Activated T-cell treated with anti-CD3 and anti-CD28 coated beads, Interleukin-2, amount 50 U/mL, for 24 hours (primary cell): ENCODE data around the gene SLC66A2.
A peak's percentile ranks its signal among the peaks of the same experiment; 100 is the strongest.

ENCODE experiments used
- DNase-seq: peaks from one replicate; pipeline ENCODE4 v3.0.0-alpha.2; 2020
- H3K27ac Mint-ChIP-seq: 2 replicates; pipeline ENCODE4 v1.8.0; 2020; ENCODE audit warnings: mild to moderate bottlenecking, mixed read lengths
- H3K27me3 Mint-ChIP-seq: 2 replicates; pipeline ENCODE4 v1.8.0; 2020; ENCODE audit warnings: mixed read lengths
- H3K36me3 Mint-ChIP-seq: 2 replicates; pipeline ENCODE4 v1.8.0; 2020; ENCODE audit warnings: low read depth, mixed read lengths
- H3K4me1 Mint-ChIP-seq: 2 replicates; pipeline ENCODE4 v1.8.0; 2020; ENCODE audit warnings: low read depth, mixed read lengths
- H3K4me3 Mint-ChIP-seq: 2 replicates; pipeline ENCODE4 v1.8.0; 2020; ENCODE audit warnings: mild to moderate bottlenecking, moderate library complexity, mixed read lengths
- H3K9me3 Mint-ChIP-seq: 2 replicates; pipeline ENCODE4 v1.8.0; 2020; ENCODE audit warnings: mixed read lengths

SLC66A2 gene

DNA sequence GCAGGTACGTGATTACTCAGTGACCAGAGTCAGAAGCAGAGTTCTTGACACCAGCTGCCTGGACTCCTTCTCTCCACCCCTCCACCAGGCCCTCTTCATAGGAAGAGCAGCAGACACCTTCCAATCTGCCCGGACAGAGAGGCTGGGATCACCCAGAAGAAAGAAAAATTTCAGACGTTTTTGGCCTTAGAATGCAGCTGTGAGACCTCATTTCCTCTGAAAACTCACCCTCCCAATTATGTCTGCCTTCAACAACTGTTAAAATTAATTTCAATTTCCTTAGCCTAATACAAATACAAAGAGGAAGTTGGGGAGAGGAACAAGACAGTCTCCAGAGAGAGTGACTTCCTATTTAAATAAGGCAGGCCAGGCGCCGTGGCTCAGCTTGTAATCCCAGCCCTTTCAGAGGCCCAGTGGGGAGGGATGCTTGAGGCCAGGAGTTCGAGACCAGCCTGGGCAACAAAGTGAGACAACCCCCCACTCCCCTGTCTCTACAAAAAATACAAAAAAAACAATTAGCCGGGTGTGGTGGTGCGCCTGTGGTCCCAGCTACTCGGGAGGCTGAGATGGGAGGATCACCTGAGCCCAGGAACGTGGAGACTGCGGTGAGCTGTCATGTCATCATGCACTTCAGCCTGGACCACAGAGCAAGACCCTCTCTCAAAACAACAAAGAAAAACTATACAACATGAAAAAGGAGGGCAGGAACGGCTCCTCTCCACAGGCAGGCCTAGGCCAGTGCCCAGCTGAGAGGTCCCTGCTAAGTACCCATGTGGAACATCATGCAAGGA, 1.6 kb downstream of the SLC66A2 start:
- Mint-ChIP-seq H3K9me3 (no peaks in the 10 kb centered on the region), H3K27ac (peak overlapping the region; percentile 70), H3K27me3 (no peaks in the 10 kb centered on the region), H3K4me1 (peaks cover 48% of the 10 kb centered on the region), H3K36me3 (peaks cover 31% of the 10 kb centered on the region), H3K4me3 (peak overlapping the region; percentile 83)
- DNase-seq = no peak

DNA sequence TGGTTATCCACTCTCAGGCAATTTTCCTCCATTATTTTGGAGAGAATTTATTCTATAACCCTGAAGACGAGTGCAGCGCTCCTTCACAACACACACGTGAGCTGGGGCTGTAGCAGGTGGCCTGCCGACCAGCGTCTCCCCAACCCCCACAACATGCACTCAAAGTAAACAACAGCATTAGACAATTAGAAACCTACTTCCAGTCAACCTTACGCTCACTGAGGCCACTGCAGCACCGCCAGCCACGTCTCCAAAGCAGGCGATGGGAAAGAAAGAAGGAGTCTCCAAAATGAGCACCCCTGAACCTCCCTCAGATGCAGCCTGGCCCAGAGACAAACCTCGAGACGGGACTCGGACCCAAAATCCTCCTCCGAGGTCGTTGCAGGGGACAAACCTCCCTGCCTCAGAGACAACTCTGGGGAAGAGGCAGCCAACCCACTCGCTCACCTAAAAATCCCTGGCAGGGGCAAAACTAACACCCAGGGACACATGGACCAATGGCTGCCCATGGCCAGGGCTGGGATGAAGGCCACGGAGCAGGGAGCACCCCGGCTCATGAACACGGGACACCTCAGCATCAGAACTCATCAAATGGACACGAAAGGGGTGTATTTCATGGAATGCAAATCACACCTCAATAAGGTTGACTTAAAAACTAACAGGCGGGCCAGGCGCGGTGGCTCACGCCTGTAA, 2.6 kb downstream of the SLC66A2 start:
- peak overlapping the region; percentile 83 for H3K4me3 Mint-ChIP-seq
- H3K36me3 Mint-ChIP-seq = peaks cover 31% of the 10 kb centered on the region
- DNase-seq = no peak
- no peak overlapping the region for H3K27ac Mint-ChIP-seq
- H3K4me1 Mint-ChIP-seq = peaks cover 56% of the 10 kb centered on the region
- H3K27me3 Mint-ChIP-seq = no peaks in the 10 kb centered on the region
- H3K9me3 Mint-ChIP-seq = no peaks in the 10 kb centered on the region

DNA sequence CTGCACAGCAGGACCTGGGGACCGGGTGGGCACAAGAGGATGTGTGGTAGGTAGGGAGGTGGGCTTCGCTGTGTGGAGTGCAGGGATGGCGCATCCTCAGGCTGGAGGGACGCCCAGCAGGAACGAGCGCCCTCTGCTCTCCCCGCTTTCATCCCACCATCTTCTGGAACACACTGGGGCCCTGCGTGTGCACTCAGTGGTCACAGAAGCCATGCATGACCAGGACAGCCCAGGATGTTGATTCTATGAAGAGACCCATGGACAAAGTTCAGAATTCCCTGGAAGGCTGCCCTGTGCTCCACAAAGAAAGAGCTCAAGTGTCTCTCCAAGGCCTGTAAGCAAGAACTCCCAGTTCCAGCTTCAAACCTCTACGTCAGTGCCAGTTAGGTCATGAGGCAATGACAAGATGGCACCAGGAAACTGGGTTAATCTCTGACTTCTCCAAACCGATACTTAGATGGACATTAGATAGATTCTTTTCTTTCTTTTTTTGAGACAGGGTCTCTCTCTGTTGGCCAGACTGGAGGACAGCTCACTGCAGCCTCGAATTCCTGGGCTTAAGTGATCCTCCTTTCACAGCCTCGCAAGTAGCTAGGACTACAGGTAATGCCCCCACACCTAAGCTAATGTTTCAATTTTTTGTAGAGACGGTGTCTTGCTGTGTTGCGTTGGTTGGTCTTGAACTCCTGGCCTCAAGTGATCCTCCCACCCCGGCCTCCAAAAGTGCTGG, 3.4 kb downstream of the SLC66A2 start:
- Mint-ChIP-seq H3K9me3 (no peaks in the 10 kb centered on the region), H3K27me3 (no peaks in the 10 kb centered on the region), H3K27ac (no peak overlapping the region), H3K4me3 (no peak overlapping the region), H3K4me1 (peaks cover 58% of the 10 kb centered on the region), H3K36me3 (peaks cover 34% of the 10 kb centered on the region)
- no peak for DNase-seq

DNA sequence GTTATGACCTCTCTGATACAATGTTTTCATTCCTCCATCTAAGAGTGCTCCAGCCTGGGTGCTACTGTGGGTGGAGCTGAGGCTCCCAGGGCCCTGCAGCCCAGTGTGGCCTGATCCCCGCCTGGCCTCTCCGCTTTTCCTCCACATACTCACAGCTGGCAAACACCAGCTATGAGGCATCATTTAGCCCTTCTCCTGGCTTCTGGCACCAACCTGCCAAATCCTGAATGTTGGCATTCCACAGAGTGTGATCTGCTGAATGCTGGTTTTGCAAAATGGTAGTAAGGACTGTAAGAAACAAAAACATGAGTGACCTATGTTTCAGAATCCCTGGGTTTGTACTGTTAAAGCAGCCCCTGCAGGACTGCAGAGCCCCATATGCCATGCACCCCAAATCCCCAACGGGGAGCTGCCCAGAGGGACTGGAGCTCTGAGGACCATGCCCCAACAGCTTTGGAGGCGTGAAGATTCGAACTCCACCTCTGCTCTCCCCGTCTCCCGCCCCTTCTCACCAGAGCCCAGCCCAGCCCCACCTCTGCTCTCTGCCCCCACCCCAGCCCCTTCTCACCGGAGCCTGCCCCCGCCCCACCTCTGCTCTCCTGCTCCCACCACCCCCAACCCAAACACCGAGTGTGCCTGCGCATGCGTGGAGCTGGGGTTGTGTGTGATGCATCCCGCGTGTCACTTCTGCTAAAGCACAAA, 4.2 kb downstream of the SLC66A2 start:
- Mint-ChIP-seq H3K36me3 (peaks cover 43% of the 10 kb centered on the region), H3K9me3 (no peaks in the 10 kb centered on the region), H3K27ac (no peak overlapping the region), H3K4me1 (peaks cover 62% of the 10 kb centered on the region), H3K27me3 (no peaks in the 10 kb centered on the region), H3K4me3 (no peak overlapping the region)
- no peak for DNase-seq

DNA sequence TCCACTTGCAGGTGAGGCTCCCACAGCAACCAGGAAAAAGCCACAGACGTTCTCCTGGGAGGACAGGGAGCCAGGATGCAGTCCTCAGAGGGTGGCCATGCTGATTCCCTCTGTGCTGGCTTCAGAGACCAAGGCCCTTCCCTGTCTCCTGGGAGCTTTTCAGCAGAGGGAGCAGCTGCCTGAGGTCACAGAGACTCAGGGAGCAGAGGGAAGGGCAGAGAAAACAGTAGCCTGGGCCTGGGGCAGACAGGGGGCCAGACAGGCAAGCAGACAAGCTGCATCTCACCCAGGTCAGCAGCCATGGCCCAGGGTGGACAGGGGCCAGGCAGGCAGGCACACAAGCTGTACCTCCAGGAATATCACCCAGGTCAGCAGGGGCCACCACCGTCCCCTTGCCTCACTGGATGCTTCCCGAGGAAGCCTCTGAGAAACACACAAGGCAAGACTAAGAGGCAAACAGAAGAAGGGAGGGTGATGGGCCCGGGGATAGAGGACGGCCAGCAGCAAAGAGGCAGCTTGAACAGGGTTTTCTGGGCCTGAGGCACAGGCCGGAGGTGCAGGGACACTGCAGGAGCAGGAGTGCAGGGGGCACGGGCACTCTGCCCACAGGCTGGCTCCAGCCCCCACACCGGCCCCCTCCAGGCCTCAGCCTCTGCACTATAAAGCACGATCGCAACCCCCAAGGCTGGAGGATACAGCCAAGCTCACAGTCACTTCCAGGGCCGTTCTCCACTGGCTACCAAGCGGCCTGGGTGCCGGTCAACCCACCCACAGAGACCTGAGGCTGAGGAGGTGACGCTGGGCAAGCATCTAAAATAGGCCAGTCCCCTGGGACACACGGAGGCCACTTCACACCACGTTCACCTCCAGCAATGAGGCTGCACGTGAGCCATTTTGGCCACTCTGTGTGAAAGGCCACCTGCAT, 6.1 kb downstream of the SLC66A2 start:
- Mint-ChIP-seq H3K9me3 (no peaks in the 10 kb centered on the region), H3K4me3 (no peak overlapping the region), H3K4me1 (peaks cover 60% of the 10 kb centered on the region), H3K27me3 (no peaks in the 10 kb centered on the region), H3K36me3 (peaks cover 58% of the 10 kb centered on the region), H3K27ac (no peak overlapping the region)
- no peak for DNase-seq

DNA sequence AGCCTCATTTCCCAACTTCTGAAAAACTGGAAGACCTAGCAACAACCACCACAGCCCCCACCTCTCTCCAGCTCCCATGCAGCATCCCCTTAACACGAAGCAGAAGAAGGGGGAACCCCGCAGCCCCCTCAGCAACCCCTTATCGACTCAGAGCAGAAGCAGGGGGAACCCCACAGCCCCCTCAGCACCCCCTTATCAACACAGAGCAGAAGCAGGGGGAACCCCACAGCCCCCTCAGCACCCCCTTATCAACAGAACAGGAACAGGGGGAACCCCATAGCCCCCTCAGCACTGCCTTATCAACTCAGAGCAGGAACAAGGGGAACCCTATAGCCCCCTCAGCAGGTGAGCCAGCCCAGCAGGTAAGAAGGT, 6.7 kb downstream of the SLC66A2 start:
- H3K9me3 Mint-ChIP-seq = no peaks in the 10 kb centered on the region
- H3K27ac Mint-ChIP-seq = peak overlapping the region; percentile 75
- no peak overlapping the region for H3K4me3 Mint-ChIP-seq
- H3K36me3 Mint-ChIP-seq = peaks cover 59% of the 10 kb centered on the region
- no peak for DNase-seq
- H3K27me3 Mint-ChIP-seq = no peaks in the 10 kb centered on the region
- H3K4me1 Mint-ChIP-seq = peaks cover 54% of the 10 kb centered on the region

DNA sequence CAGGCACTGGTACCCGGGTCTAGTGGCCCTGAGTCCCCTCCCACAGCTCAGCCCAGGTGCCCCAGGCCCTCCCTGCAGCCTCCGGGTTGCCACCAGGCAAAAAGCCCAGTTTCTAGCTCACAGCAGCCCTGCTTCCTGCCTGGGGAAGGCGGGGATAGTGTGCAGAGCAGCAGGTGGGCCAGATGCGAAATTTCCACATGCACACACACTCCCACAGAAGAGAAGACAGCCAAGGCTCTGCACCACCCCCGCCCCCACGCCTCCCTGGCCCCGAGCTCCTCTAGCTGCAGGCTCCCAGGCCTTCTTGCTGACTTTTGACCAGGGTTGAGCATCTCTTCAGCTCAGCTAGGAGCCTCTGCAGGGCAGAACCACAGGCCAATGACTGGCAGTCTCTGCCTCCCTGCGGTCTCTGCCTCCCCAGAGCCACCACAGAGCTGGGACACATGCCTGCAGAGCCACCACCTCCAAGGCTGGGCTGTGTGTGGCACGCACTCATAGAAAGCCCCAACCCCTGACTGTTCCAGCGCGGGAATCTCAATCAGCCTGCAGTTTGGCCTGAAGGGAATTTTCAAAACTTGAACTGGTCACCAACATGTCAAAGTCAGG, 7.2 kb downstream of the SLC66A2 start:
- no peaks in the 10 kb centered on the region for H3K9me3 Mint-ChIP-seq
- H3K27ac Mint-ChIP-seq = peak overlapping the region; percentile 75
- H3K4me3 Mint-ChIP-seq = no peak overlapping the region
- H3K36me3 Mint-ChIP-seq = peaks cover 59% of the 10 kb centered on the region
- peaks cover 51% of the 10 kb centered on the region for H3K4me1 Mint-ChIP-seq
- H3K27me3 Mint-ChIP-seq = no peaks in the 10 kb centered on the region
- no peak for DNase-seq

DNA sequence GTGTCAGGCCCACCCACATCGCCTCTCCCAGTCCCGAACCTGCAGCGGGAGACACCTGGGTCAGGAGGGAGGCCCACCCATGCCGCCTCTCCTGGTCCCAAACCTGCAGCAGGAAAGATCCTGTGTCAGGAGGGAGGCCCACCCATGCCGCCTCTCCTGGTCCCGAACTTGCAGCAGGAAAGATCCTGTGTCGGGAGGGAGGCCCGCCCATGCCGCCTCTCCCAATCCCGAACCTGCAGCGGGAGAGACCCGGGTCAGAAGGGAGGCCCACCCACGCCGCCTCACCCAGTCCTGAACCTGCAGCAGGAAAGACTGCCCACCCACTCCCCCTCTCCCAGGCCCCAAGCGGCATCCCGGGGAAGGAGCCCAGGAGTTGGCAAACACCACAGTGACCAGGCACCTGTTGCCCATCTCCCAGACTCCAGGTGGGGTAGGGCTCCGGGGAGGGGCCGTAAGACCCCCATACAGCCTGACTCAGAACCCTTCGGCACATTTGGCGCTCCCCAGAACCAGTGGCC, 7.8 kb downstream of the SLC66A2 start:
- Mint-ChIP-seq H3K9me3 (no peaks in the 10 kb centered on the region), H3K27ac (no peak overlapping the region), H3K4me1 (peaks cover 45% of the 10 kb centered on the region), H3K36me3 (peaks cover 59% of the 10 kb centered on the region), H3K4me3 (no peak overlapping the region), H3K27me3 (no peaks in the 10 kb centered on the region)
- DNase-seq = peak; percentile 28

DNA sequence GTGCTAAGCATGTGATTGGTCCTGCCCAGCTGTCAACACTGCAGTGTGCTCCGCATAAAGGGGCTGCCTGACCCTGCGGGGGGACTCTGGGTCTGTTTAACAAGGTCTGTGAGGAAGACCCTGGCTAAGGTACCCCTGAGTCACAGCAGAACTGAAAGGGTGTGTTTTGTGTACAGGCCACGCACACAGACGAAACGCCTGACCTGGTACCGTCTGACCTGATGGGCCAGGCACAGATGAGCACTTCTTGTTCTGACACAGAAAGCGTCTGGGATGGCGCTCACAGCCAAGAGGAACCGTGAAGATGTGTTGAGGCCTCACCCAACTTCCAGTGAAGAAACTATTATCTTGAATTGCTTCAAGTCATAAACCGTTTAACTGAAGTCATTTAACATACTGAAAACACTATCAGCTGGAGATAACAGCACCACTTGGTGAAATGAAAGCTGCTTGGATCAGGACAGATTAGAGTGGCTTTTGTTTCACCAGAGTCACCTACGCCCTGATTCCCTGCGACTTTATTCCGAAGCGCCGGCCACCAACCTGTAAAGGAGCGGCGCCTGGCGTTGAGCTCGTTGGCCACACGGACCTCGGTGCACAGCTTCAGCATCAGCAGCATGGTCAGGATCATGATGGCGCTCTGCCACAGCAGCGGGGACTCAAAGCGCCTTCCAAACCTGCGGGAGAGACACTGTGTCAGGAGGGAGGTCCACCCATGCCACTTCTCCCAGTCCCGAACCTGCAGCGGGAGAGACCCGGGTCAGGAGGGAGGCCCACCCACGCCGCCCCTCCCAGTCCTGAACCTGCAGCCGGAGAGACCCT, 8.5 kb downstream of the SLC66A2 start:
- Mint-ChIP-seq H3K9me3 (no peaks in the 10 kb centered on the region), H3K27me3 (no peaks in the 10 kb centered on the region), H3K36me3 (peaks cover 63% of the 10 kb centered on the region), H3K27ac (no peak overlapping the region), H3K4me1 (peaks cover 39% of the 10 kb centered on the region), H3K4me3 (no peak overlapping the region)
- peak; percentile 22 for DNase-seq

DNA sequence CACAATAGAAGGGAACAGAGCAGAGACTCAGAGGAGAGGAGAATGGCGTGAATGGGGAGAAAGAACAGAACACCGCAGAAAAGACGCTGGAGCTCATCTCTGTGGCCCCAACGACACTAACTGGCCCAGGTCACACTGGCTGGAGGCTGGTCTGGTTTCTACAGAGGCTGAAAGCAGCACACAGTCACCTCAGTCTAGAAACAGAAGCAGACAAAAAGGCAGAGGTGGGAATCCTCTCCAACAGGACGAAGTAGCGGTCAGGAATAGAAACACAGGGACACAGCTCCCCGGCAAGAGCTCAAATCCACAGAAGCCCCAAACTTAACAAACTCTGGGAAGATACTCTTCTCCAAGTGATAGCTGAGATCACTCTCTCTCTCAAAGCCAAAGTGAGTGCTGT, 9.2 kb downstream of the SLC66A2 start:
- no peaks in the 10 kb centered on the region for H3K27me3 Mint-ChIP-seq
- no peak for DNase-seq
- H3K36me3 Mint-ChIP-seq = peaks cover 70% of the 10 kb centered on the region
- H3K9me3 Mint-ChIP-seq = peaks cover 4% of the 10 kb centered on the region
- no peak overlapping the region for H3K4me3 Mint-ChIP-seq
- peaks cover 34% of the 10 kb centered on the region for H3K4me1 Mint-ChIP-seq
- H3K27ac Mint-ChIP-seq = no peak overlapping the region

DNA sequence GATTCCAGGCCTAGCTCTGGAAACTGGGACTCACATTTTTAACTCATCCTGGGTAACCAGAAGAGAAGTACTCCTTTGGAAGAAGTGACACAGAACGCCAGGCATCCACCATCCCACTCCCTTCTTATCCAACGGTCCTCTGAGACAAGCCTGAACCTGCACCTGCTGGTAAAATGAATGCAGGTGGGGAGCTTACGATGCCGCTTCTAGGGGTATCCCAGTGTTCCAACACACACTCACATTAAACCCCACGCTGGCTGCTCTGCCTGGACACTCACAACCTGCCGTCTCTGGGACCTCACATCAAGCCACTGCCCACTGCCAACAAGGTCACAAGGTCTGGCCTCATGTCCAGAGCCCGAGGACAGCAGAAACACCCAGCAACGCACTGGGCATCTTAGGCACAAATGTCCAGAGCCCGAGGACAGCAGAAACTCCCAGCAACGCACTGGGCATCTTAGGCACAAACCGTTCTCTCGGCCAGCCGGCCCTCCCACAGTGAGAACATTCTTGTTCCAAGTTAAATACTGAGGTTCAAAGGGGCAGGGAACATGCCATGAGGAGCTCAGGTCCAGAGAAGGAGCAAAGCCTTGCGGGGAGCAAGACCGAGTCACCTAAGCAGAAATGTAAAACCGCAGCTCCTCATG, 9.9 kb downstream of the SLC66A2 start:
- H3K27ac Mint-ChIP-seq = no peak overlapping the region
- no peaks in the 10 kb centered on the region for H3K27me3 Mint-ChIP-seq
- peaks cover 31% of the 10 kb centered on the region for H3K4me1 Mint-ChIP-seq
- DNase-seq = peak; percentile 16
- no peak overlapping the region for H3K4me3 Mint-ChIP-seq
- H3K36me3 Mint-ChIP-seq = peaks cover 73% of the 10 kb centered on the region
- H3K9me3 Mint-ChIP-seq = peaks cover 4% of the 10 kb centered on the region

DNA sequence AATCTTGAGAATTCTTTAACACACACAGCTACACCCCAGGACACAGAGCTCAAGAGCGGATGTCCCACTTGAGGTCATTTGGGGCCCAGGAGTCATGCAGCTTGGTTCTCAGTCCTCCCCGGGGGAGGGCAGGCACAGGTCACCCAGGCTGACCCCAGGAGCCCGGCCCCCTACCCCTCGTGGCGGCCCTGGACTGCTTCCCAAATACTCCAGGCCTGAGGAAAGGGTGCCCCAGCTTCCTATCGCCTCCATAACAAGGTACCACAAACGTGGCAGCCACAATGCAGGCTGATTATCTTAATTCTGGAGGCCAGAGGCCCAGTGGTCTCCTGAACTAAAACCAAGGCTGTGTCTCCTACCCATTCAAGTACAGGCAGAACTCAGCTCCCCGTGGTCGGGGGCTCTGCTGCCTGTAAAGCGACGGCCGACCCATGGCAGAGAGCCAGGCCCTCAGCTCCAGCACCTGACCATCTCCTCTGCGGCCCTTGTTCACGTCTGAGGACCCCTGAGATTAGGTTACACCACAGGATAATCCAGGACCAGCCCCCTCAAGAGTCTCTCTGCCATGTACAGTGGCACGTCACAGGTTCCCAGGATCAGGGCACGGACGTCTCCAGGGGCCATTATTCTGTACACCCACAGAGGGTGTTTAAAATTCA, 10.5 kb downstream of the SLC66A2 start:
- no peak overlapping the region for H3K27ac Mint-ChIP-seq
- H3K4me1 Mint-ChIP-seq = peaks cover 26% of the 10 kb centered on the region
- peaks cover 4% of the 10 kb centered on the region for H3K9me3 Mint-ChIP-seq
- no peak overlapping the region for H3K4me3 Mint-ChIP-seq
- peaks cover 74% of the 10 kb centered on the region for H3K36me3 Mint-ChIP-seq
- DNase-seq = no peak
- H3K27me3 Mint-ChIP-seq = no peaks in the 10 kb centered on the region
